ENCODE measurements around the gene SPINT2. TPM values are rescaled to one million over a fixed set of nuclear protein-coding genes. Genes with fewer than 3 reads are reported as not detected.

SPINT2 gene
- total RNA-seq, 1 donor from 2014 or later = 171 TPM

GRCh38 chr19:38326591-38326990 lies 62.2 kb downstream of the SPINT2 start:
- no peaks in the 10 kb centered on the region for H3K4me1 Mint-ChIP-seq (ENCODE audit: low read depth, unreplicated experiment)
- Histone ChIP-seq H3K4me1 (ENCODE audit: insufficient read depth, low read length) (no peaks in the 10 kb centered on the region), H2AFZ (ENCODE audit: low read depth, low read length) (no peak overlapping the region), H3K27me3 (ENCODE audit: insufficient read depth, low read length) (no peaks in the 10 kb centered on the region), H3K36me3 (ENCODE audit: insufficient read depth, low read length) (no peaks in the 10 kb centered on the region), H3K4me2 (ENCODE audit: low read length) (no peak overlapping the region), H3K9ac (ENCODE audit: low read length) (no peak overlapping the region), H3K9me3 (ENCODE audit: insufficient read depth, low read depth, low read length) (no peaks in the 10 kb centered on the region), H3K79me2 (ENCODE audit: insufficient read depth, low read length) (no peaks in the 10 kb centered on the region), H3K27ac (ENCODE audit: low read depth, low read length) (no peak overlapping the region), H4K20me1 (ENCODE audit: insufficient read depth, low read length) (no peaks in the 10 kb centered on the region), H3K4me3 (ENCODE audit: insufficient read depth, low read depth, low read length) (no peak overlapping the region)
- peaks cover 2% of the 10 kb centered on the region for H3K9me3 Mint-ChIP-seq (ENCODE audit: unreplicated experiment)
- H3K27me3 Mint-ChIP-seq (ENCODE audit: low read depth, unreplicated experiment) = peaks cover 9% of the 10 kb centered on the region
- FAIRE-seq (no peak), DNase-seq (ENCODE audit: low read depth) (no peak)
- H3K4me3 Mint-ChIP-seq (ENCODE audit: unreplicated experiment) = no peak overlapping the region
- TF ChIP-seq EZH2 (IDR thresholded peaks at IDR 0.05; ENCODE audit: insufficient read depth, low read length) = no peak
- TF ChIP-seq CTCF (IDR thresholded peaks at IDR 0.05; ENCODE audit: insufficient read depth, low read depth, low read length) = no peak
- no peak overlapping the region for H3K27ac Mint-ChIP-seq (ENCODE audit: unreplicated experiment)
- H3K36me3 Mint-ChIP-seq (ENCODE audit: low read depth, unreplicated experiment) = peaks cover 18% of the 10 kb centered on the region

- no peak for FAIRE-seq
- Mint-ChIP-seq H3K27ac (ENCODE audit: unreplicated experiment) (no peak overlapping the region), H3K4me3 (ENCODE audit: unreplicated experiment) (no peak overlapping the region)
These were observed 65.3 kb downstream of the SPINT2 start for GRCh38 chr19:38329651-38330050.

More at GRCh38 chr19:38329651-38330050, 65.3 kb downstream of the SPINT2 start:
- TF ChIP-seq CTCF (IDR thresholded peaks at IDR 0.05; ENCODE audit: insufficient read depth, low read depth, low read length) (no peak), EZH2 (IDR thresholded peaks at IDR 0.05; ENCODE audit: insufficient read depth, low read length) (no peak)
- Mint-ChIP-seq H3K36me3 (ENCODE audit: low read depth, unreplicated experiment) (peaks cover 18% of the 10 kb centered on the region), H3K9me3 (ENCODE audit: unreplicated experiment) (peaks cover 2% of the 10 kb centered on the region), H3K4me1 (ENCODE audit: low read depth, unreplicated experiment) (no peaks in the 10 kb centered on the region), H3K27me3 (ENCODE audit: low read depth, unreplicated experiment) (peaks cover 9% of the 10 kb centered on the region)
- Histone ChIP-seq H3K27ac (ENCODE audit: low read depth, low read length) (no peak overlapping the region), H3K27me3 (ENCODE audit: insufficient read depth, low read length) (no peaks in the 10 kb centered on the region), H3K9me3 (ENCODE audit: insufficient read depth, low read depth, low read length) (no peaks in the 10 kb centered on the region), H3K79me2 (ENCODE audit: insufficient read depth, low read length) (no peaks in the 10 kb centered on the region), H3K36me3 (ENCODE audit: insufficient read depth, low read length) (no peaks in the 10 kb centered on the region), H3K4me1 (ENCODE audit: insufficient read depth, low read length) (no peaks in the 10 kb centered on the region), H3K9ac (ENCODE audit: low read length) (no peak overlapping the region), H4K20me1 (ENCODE audit: insufficient read depth, low read length) (no peaks in the 10 kb centered on the region), H3K4me2 (ENCODE audit: low read length) (no peak overlapping the region), H2AFZ (ENCODE audit: low read depth, low read length) (no peak overlapping the region), H3K4me3 (ENCODE audit: insufficient read depth, low read depth, low read length) (no peak overlapping the region)
- DNase-seq (ENCODE audit: low read depth) = no peak
